K562 (cell line): ENCODE measurements around the gene TMEM184B.

Experiments
- ATF7 ChIP-seq: fragments of 450-650 bp; IDR thresholded peaks from 2 replicates; pipeline ENCODE4 v1.7.1; 2014; ENCODE audit warnings: mild to moderate bottlenecking, moderate library complexity
- EP300 ChIP-seq: IDR thresholded peaks from 2 replicates; pipeline ENCODE4 v1.6.1; 2012; ENCODE audit warnings: low read length, improper control_type of control experiment
- GATA2 ChIP-seq: sonication (generic); formaldehyde crosslinking; IDR thresholded peaks from 2 replicates; pipeline ENCODE4 v1.4.0; 2020; ENCODE audit warnings: mild to moderate bottlenecking, missing genetic modification reagents
- JUNB ChIP-seq: fragments of 450-650 bp; formaldehyde crosslinking; conservative IDR thresholded peaks from 2 replicates; pipeline ENCODE4 v1.4.0; 2020; ENCODE audit warnings: mild to moderate bottlenecking
- MAFK ChIP-seq: IDR thresholded peaks from 2 replicates; pipeline ENCODE4 v1.6.1; 2011; ENCODE audit warnings: low read length, improper control_type of control experiment
- MAZ ChIP-seq, 2 experiments: fragments of 450-650 bp in 1 of 2; sonication (generic) in 1 of 2; formaldehyde crosslinking; IDR thresholded peaks in 1 of 2; conservative IDR thresholded peaks in 1 of 2; 2 replicates each; pipeline versions ENCODE4 v1.4.0 to v1.5.0; 2020; ENCODE audit warnings: mild to moderate bottlenecking in 1 of 2, missing genetic modification reagents in 1 of 2
- MYNN ChIP-seq, 2 experiments: sonication (generic); formaldehyde crosslinking in 1 of 2; IDR thresholded peaks; 2 replicates each; pipeline versions ENCODE4 v1.5.0 to v1.6.1; 2016 to 2020; ENCODE audit warnings: antibody characterized with exemption in 1 of 2, missing genetic modification reagents in 1 of 2
- REST ChIP-seq, 2 experiments: fragments of 450-650 bp; formaldehyde crosslinking in 1 of 2; IDR thresholded peaks; 2 replicates each; pipeline versions ENCODE4 v1.4.0 to v1.6.1; 2014 to 2020; ENCODE audit warnings: mild to moderate bottlenecking in 2 of 2, borderline replicate concordance in 1 of 2, low read depth in 1 of 2
- SIX5 ChIP-seq, 2 experiments: IDR thresholded peaks; 2 replicates each; pipeline ENCODE4 v1.6.1; 2011; ENCODE audit warnings: low read length in 2 of 2, borderline replicate concordance in 1 of 2, low read depth in 1 of 2, mild to moderate bottlenecking in 1 of 2, moderate library complexity in 1 of 2; ENCODE audit not compliant: insufficient read depth in 1 of 2
- TCF7 ChIP-seq: sonication (generic); IDR thresholded peaks from 2 replicates; pipeline ENCODE4 v1.6.1; 2016; ENCODE audit warnings: antibody characterized with exemption, borderline replicate concordance
- ZNF24 ChIP-seq: fragments of 450-650 bp; IDR thresholded peaks from 2 replicates; pipeline ENCODE4 v1.6.1; 2016
- TF ChIP-seq, protein P1 (sequence below): sonication (generic); formaldehyde crosslinking; IDR thresholded peaks from 2 replicates; pipeline ENCODE4 v1.8.1; 2023; ENCODE audit warnings: mild to moderate bottlenecking, missing genetic modification reagents
- TF ChIP-seq, protein P2 (sequence below): sonication (generic); formaldehyde crosslinking; IDR thresholded peaks from 2 replicates; pipeline ENCODE4 v1.5.0; 2020; ENCODE audit warnings: missing genetic modification reagents
- TF ChIP-seq, protein P3 (sequence below), 3 experiments: IDR thresholded peaks in 2 of 3; conservative IDR thresholded peaks in 1 of 3; 2 replicates each; pipeline ENCODE4 v1.5.1; 2011 to 2012; ENCODE audit warnings: low read length in 3 of 3, mild to moderate bottlenecking in 3 of 3, control low read depth in 2 of 3, improper control_type of control experiment in 1 of 3, inconsistent platforms in 1 of 3, low read depth in 1 of 3, mixed read lengths in 1 of 3, moderate library complexity in 1 of 3; ENCODE audit not compliant: insufficient read depth in 2 of 3

GRCh38 chr22:38317122-38317994, 44.5 kb upstream of the TMEM184B start, which contains the start of gene CSNK1E:
- no peak for TF ChIP-seq MYNN (IDR thresholded peaks at IDR 0.05)
- no peak for TF ChIP-seq MYNN (CRISPR knock-in tag; IDR thresholded peaks at IDR 0.05)
- TF ChIP-seq, protein P1, sequence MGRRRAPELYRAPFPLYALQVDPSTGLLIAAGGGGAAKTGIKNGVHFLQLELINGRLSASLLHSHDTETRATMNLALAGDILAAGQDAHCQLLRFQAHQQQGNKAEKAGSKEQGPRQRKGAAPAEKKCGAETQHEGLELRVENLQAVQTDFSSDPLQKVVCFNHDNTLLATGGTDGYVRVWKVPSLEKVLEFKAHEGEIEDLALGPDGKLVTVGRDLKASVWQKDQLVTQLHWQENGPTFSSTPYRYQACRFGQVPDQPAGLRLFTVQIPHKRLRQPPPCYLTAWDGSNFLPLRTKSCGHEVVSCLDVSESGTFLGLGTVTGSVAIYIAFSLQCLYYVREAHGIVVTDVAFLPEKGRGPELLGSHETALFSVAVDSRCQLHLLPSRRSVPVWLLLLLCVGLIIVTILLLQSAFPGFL (CRISPR knock-in tag), result no peak
- no peak for TF ChIP-seq EP300
- TF ChIP-seq JUNB (CRISPR knock-in tag), result no peak
- TF ChIP-seq, protein P2, sequence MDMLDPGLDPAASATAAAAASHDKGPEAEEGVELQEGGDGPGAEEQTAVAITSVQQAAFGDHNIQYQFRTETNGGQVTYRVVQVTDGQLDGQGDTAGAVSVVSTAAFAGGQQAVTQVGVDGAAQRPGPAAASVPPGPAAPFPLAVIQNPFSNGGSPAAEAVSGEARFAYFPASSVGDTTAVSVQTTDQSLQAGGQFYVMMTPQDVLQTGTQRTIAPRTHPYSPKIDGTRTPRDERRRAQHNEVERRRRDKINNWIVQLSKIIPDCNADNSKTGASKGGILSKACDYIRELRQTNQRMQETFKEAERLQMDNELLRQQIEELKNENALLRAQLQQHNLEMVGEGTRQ (CRISPR knock-in tag), result no peak
- TF ChIP-seq MAZ (CRISPR knock-in tag; conservative IDR thresholded peaks at IDR 0.05 in 1 of 2, IDR thresholded peaks at IDR 0.05 in 1 of 2), result peak in 1 of 2 experiments; percentile 50; a peak in 2 of 4 replicates
- TF ChIP-seq GATA2, result no peak
- no peak for TF ChIP-seq MAFK
- no peak for TF ChIP-seq SIX5 (IDR thresholded peaks at IDR 0.05; ENCODE audit: borderline replicate concordance in 1 of 2, insufficient read depth in 1 of 2, low read depth in 1 of 2, low read length in 2 of 2)
- TF ChIP-seq ZNF24, result no peak
- no peak for TF ChIP-seq TCF7
- TF ChIP-seq ATF7, result peak; percentile 91
- TF ChIP-seq REST (IDR thresholded peaks at IDR 0.05; ENCODE audit: borderline replicate concordance), result no peak
- TF ChIP-seq REST (CRISPR knock-in tag; IDR thresholded peaks at IDR 0.05; ENCODE audit: low read depth), result no peak
- TF ChIP-seq, protein P3, sequence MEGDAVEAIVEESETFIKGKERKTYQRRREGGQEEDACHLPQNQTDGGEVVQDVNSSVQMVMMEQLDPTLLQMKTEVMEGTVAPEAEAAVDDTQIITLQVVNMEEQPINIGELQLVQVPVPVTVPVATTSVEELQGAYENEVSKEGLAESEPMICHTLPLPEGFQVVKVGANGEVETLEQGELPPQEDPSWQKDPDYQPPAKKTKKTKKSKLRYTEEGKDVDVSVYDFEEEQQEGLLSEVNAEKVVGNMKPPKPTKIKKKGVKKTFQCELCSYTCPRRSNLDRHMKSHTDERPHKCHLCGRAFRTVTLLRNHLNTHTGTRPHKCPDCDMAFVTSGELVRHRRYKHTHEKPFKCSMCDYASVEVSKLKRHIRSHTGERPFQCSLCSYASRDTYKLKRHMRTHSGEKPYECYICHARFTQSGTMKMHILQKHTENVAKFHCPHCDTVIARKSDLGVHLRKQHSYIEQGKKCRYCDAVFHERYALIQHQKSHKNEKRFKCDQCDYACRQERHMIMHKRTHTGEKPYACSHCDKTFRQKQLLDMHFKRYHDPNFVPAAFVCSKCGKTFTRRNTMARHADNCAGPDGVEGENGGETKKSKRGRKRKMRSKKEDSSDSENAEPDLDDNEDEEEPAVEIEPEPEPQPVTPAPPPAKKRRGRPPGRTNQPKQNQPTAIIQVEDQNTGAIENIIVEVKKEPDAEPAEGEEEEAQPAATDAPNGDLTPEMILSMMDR (IDR thresholded peaks at IDR 0.05 in 2 of 3, conservative IDR thresholded peaks at IDR 0.05 in 1 of 3; ENCODE audit: insufficient read depth in 2 of 3, low read depth in 1 of 3, low read length in 3 of 3), result no peak
